ENCODE measurements around the gene ZNRF3.

ZNRF3 gene

GRCh38 chr22:28929197-28929596, 45.8 kb downstream of the ZNRF3 start:
- no peak for DNase-seq (ENCODE audit: low read depth)

GRCh38 chr22:28930357-28931007, 47.1 kb downstream of the ZNRF3 start:
- DNase-seq (ENCODE audit: low read depth) = no peak
- H3K4me3 ChIP-seq (ENCODE audit: low read depth, low read length) = no peak overlapping the region
- no peak for TF ChIP-seq CTCF (IDR thresholded peaks at IDR 0.05; ENCODE audit: control insufficient read depth, extremely low read depth, insufficient read depth)

More at GRCh38 chr22:28929197-28929596, 45.8 kb downstream of the ZNRF3 start:
- H3K4me3 ChIP-seq (ENCODE audit: low read depth, low read length) = no peak overlapping the region
- TF ChIP-seq CTCF (IDR thresholded peaks at IDR 0.05; ENCODE audit: control insufficient read depth, extremely low read depth, insufficient read depth) = no peak

- no peak for TF ChIP-seq CTCF (IDR thresholded peaks at IDR 0.05; ENCODE audit: control insufficient read depth, extremely low read depth, insufficient read depth)
- DNase-seq (ENCODE audit: low read depth) = no peak
- H3K4me3 ChIP-seq (ENCODE audit: low read depth, low read length) = no peak overlapping the region
Measured at GRCh38 chr22:28931844-28932567, 48.6 kb downstream of the ZNRF3 start.

GRCh38 chr22:28933321-28933720, 49.9 kb downstream of the ZNRF3 start:
- no peak overlapping the region for H3K4me3 ChIP-seq (ENCODE audit: low read depth, low read length)
- no peak for TF ChIP-seq CTCF (IDR thresholded peaks at IDR 0.05; ENCODE audit: control insufficient read depth, extremely low read depth, insufficient read depth)
- DNase-seq (ENCODE audit: low read depth) = no peak

GRCh38 chr22:28934026-28934425, 50.7 kb downstream of the ZNRF3 start:
- no peak for DNase-seq (ENCODE audit: low read depth)
- no peak overlapping the region for H3K4me3 ChIP-seq (ENCODE audit: low read depth, low read length)
- no peak for TF ChIP-seq CTCF (IDR thresholded peaks at IDR 0.05; ENCODE audit: control insufficient read depth, extremely low read depth, insufficient read depth)

- DNase-seq (ENCODE audit: low read depth) = no peak
- no peak for TF ChIP-seq CTCF (IDR thresholded peaks at IDR 0.05; ENCODE audit: control insufficient read depth, extremely low read depth, insufficient read depth)
- no peak overlapping the region for H3K4me3 ChIP-seq (ENCODE audit: low read depth, low read length)
Measured at GRCh38 chr22:28935140-28935539, 51.8 kb downstream of the ZNRF3 start.

Data from LNCaP clone FGC (cell line).